ENCODE data around the gene CA4.

- TF ChIP-seq POLR2A (IDR thresholded peaks at IDR 0.05) (no peak), CTCF (IDR thresholded peaks at IDR 0.05) (no peak), POLR2AphosphoS5 (IDR thresholded peaks at IDR 0.05) (no peak)
Observed at GRCh38 chr17:60145006-60145935, 4.5 kb upstream of the CA4 start.
